ENCODE measurements around the gene TMEM253.

GRCh38 chr14:21070610-21071224 lies 30.1 kb upstream of the TMEM253 start:
- TF ChIP-seq CTCF (IDR thresholded peaks at IDR 0.05; ENCODE audit: low read depth, low read length, missing input control) (no peak), ZBTB33 (IDR thresholded peaks at IDR 0.05) (no peak)

All from liver (tissue), 2 donors.